ENCODE measurements around the gene ELOB.

ELOB gene

GRCh38 chr16:2822496-2822895 is 45.4 kb upstream of the ELOB start:
- Histone ChIP-seq H3K9ac (ENCODE audit: low read length) (no peak overlapping the region), H2BK120ac (ENCODE audit: low read depth, low read length) (no peak overlapping the region), H2AFZ (ENCODE audit: low read depth, low read length) (no peak overlapping the region), H2BK12ac (ENCODE audit: low read length in 2 of 2) (no peak overlapping the region), H3K23ac (ENCODE audit: low read length in 2 of 2) (no peak overlapping the region), H3K4me1 (ENCODE audit: control insufficient read depth, insufficient read depth, low read depth, low read length) (no peaks in the 10 kb centered on the region), H2BK15ac (ENCODE audit: low read depth, poor library complexity, severe bottlenecking) (no peak overlapping the region), H3K9me3 (ENCODE audit: control insufficient read depth, low read length) (no peaks in the 10 kb centered on the region), H4K8ac (ENCODE audit: low read length) (no peak overlapping the region), H3K4me2 (ENCODE audit: low read length, poor library complexity, severe bottlenecking) (no peak overlapping the region), H3K4ac (ENCODE audit: low read depth in 1 of 2, low read length in 2 of 2) (no peak overlapping the region), H3K18ac (ENCODE audit: low read depth in 1 of 2, low read length in 2 of 2) (no peak overlapping the region), H4K91ac (ENCODE audit: low read length) (no peak overlapping the region), H3K36me3 (ENCODE audit: control insufficient read depth in 1 of 2, insufficient read depth in 2 of 2, low read depth in 1 of 2, low read length in 2 of 2) (peaks cover 0 to 2% of the 10 kb centered on the region in 2 experiments), H3K27me3 (ENCODE audit: control insufficient read depth in 1 of 2, insufficient read depth in 1 of 2, low read length in 2 of 2) (peaks cover 30 to 87% of the 10 kb centered on the region in 2 experiments), H3K4me3 (ENCODE audit: insufficient read depth in 1 of 2, low read depth in 1 of 2, low read length in 2 of 2) (no peak overlapping the region), H3K27ac (ENCODE audit: low read length, poor library complexity, severe bottlenecking) (no peak overlapping the region), H3K14ac (ENCODE audit: low read length in 2 of 2) (no peak overlapping the region), H2AK5ac (ENCODE audit: low read length, severe bottlenecking) (no peak overlapping the region), H2BK5ac (ENCODE audit: low read depth, low read length, poor library complexity, severe bottlenecking) (no peak overlapping the region), H3K79me1 (replicated peaks; ENCODE audit: low read length, poor library complexity, severe bottlenecking) (no peaks in the 10 kb centered on the region)
- no peak for DNase-seq
- WGBS: 91% methylated on average over 4 of the region's 4 CpGs

DNA sequence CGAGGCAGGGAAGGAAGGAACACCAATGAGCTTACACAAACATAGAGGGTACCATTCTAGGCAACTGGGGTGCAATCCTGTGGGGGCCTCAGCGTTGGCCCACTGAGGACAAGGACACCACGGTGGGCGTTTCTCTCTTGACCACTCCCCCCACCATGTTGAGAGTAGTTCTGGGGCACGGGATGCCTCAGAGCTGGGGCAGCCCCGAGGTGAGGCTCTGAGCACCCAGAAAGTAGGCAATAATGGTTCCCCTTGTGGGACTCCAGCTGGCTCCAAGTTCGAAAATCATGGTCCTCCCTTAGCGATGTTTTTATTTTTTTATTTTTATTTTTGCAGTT is 45.0 kb upstream of the ELOB start:
- WGBS: 80% methylated on average over 7 of the region's 8 CpGs
- H2BK12ac ChIP-seq (ENCODE audit: low read length in 2 of 2): no peak overlapping the region
- H3K18ac ChIP-seq (ENCODE audit: low read depth in 1 of 2, low read length in 2 of 2): no peak overlapping the region
- H3K36me3 ChIP-seq (ENCODE audit: control insufficient read depth in 1 of 2, insufficient read depth in 2 of 2, low read depth in 1 of 2, low read length in 2 of 2): peaks cover 0 to 2% of the 10 kb centered on the region in 2 experiments
- H3K4ac ChIP-seq (ENCODE audit: low read depth in 1 of 2, low read length in 2 of 2): no peak overlapping the region
- no peak overlapping the region for H2BK5ac ChIP-seq (ENCODE audit: low read depth, low read length, poor library complexity, severe bottlenecking)
- H3K27ac ChIP-seq (ENCODE audit: low read length, poor library complexity, severe bottlenecking): no peak overlapping the region
- H4K91ac ChIP-seq (ENCODE audit: low read length): no peak overlapping the region
- H3K4me3 ChIP-seq (ENCODE audit: insufficient read depth in 1 of 2, low read depth in 1 of 2, low read length in 2 of 2): no peak overlapping the region
- H3K4me2 ChIP-seq (ENCODE audit: low read length, poor library complexity, severe bottlenecking): no peak overlapping the region
- no peak overlapping the region for H2BK120ac ChIP-seq (ENCODE audit: low read depth, low read length)
- H2AK5ac ChIP-seq (ENCODE audit: low read length, severe bottlenecking): no peak overlapping the region
- H3K79me1 ChIP-seq (replicated peaks; ENCODE audit: low read length, poor library complexity, severe bottlenecking): no peaks in the 10 kb centered on the region
- H4K8ac ChIP-seq (ENCODE audit: low read length): no peak overlapping the region
- no peak overlapping the region for H3K14ac ChIP-seq (ENCODE audit: low read length in 2 of 2)
- peaks cover 27 to 84% of the 10 kb centered on the region in 2 experiments for H3K27me3 ChIP-seq (ENCODE audit: control insufficient read depth in 1 of 2, insufficient read depth in 1 of 2, low read length in 2 of 2)
- H2AFZ ChIP-seq (ENCODE audit: low read depth, low read length): no peak overlapping the region
- no peaks in the 10 kb centered on the region for H3K4me1 ChIP-seq (ENCODE audit: control insufficient read depth, insufficient read depth, low read depth, low read length)
- no peak for DNase-seq
- H2BK15ac ChIP-seq (ENCODE audit: low read depth, poor library complexity, severe bottlenecking): no peak overlapping the region
- no peaks in the 10 kb centered on the region for H3K9me3 ChIP-seq (ENCODE audit: control insufficient read depth, low read length)
- no peak overlapping the region for H3K23ac ChIP-seq (ENCODE audit: low read length in 2 of 2)
- no peak overlapping the region for H3K9ac ChIP-seq (ENCODE audit: low read length)

- Histone ChIP-seq H2BK5ac (ENCODE audit: low read depth, low read length, poor library complexity, severe bottlenecking) (no peak overlapping the region), H2AK5ac (ENCODE audit: low read length, severe bottlenecking) (no peak overlapping the region), H3K4me1 (ENCODE audit: control insufficient read depth, insufficient read depth, low read depth, low read length) (no peaks in the 10 kb centered on the region), H3K27me3 (ENCODE audit: control insufficient read depth in 1 of 2, insufficient read depth in 1 of 2, low read length in 2 of 2) (peaks cover 22 to 83% of the 10 kb centered on the region in 2 experiments), H3K27ac (ENCODE audit: low read length, poor library complexity, severe bottlenecking) (no peak overlapping the region), H2AFZ (ENCODE audit: low read depth, low read length) (no peak overlapping the region), H3K23ac (ENCODE audit: low read length in 2 of 2) (no peak overlapping the region), H3K18ac (ENCODE audit: low read depth in 1 of 2, low read length in 2 of 2) (no peak overlapping the region), H3K79me1 (replicated peaks; ENCODE audit: low read length, poor library complexity, severe bottlenecking) (no peaks in the 10 kb centered on the region), H4K8ac (ENCODE audit: low read length) (no peak overlapping the region), H2BK15ac (ENCODE audit: low read depth, poor library complexity, severe bottlenecking) (no peak overlapping the region), H3K14ac (ENCODE audit: low read length in 2 of 2) (no peak overlapping the region), H4K91ac (ENCODE audit: low read length) (no peak overlapping the region), H3K36me3 (ENCODE audit: control insufficient read depth in 1 of 2, insufficient read depth in 2 of 2, low read depth in 1 of 2, low read length in 2 of 2) (peaks cover 0 to 2% of the 10 kb centered on the region in 2 experiments), H3K4ac (ENCODE audit: low read depth in 1 of 2, low read length in 2 of 2) (no peak overlapping the region), H3K4me2 (ENCODE audit: low read length, poor library complexity, severe bottlenecking) (no peak overlapping the region), H3K9ac (ENCODE audit: low read length) (no peak overlapping the region), H2BK120ac (ENCODE audit: low read depth, low read length) (no peak overlapping the region), H3K9me3 (ENCODE audit: control insufficient read depth, low read length) (no peaks in the 10 kb centered on the region), H3K4me3 (ENCODE audit: insufficient read depth in 1 of 2, low read depth in 1 of 2, low read length in 2 of 2) (no peak overlapping the region), H2BK12ac (ENCODE audit: low read length in 2 of 2) (no peak overlapping the region)
- DNase-seq: no peak
- WGBS: 77% methylated on average over 7 of the region's 9 CpGs
These were observed 44.5 kb upstream of the ELOB start for GRCh38 chr16:2821487-2822157.

- Histone ChIP-seq H3K36me3 (ENCODE audit: control insufficient read depth in 1 of 2, insufficient read depth in 2 of 2, low read depth in 1 of 2, low read length in 2 of 2) (peaks cover 0 to 2% of the 10 kb centered on the region in 2 experiments), H3K4ac (ENCODE audit: low read depth in 1 of 2, low read length in 2 of 2) (no peak overlapping the region), H3K9me3 (ENCODE audit: control insufficient read depth, low read length) (no peaks in the 10 kb centered on the region), H2AK5ac (ENCODE audit: low read length, severe bottlenecking) (no peak overlapping the region), H4K91ac (ENCODE audit: low read length) (no peak overlapping the region), H3K4me2 (ENCODE audit: low read length, poor library complexity, severe bottlenecking) (no peak overlapping the region), H3K27ac (ENCODE audit: low read length, poor library complexity, severe bottlenecking) (no peak overlapping the region), H2BK120ac (ENCODE audit: low read depth, low read length) (no peak overlapping the region), H3K4me1 (ENCODE audit: control insufficient read depth, insufficient read depth, low read depth, low read length) (no peaks in the 10 kb centered on the region), H2BK15ac (ENCODE audit: low read depth, poor library complexity, severe bottlenecking) (no peak overlapping the region), H2BK12ac (ENCODE audit: low read length in 2 of 2) (no peak overlapping the region), H3K27me3 (ENCODE audit: control insufficient read depth in 1 of 2, insufficient read depth in 1 of 2, low read length in 2 of 2) (peaks cover 22 to 84% of the 10 kb centered on the region in 2 experiments), H4K8ac (ENCODE audit: low read length) (no peak overlapping the region), H2BK5ac (ENCODE audit: low read depth, low read length, poor library complexity, severe bottlenecking) (no peak overlapping the region), H3K79me1 (replicated peaks; ENCODE audit: low read length, poor library complexity, severe bottlenecking) (no peaks in the 10 kb centered on the region), H3K14ac (ENCODE audit: low read length in 2 of 2) (no peak overlapping the region), H3K18ac (ENCODE audit: low read depth in 1 of 2, low read length in 2 of 2) (no peak overlapping the region), H3K23ac (ENCODE audit: low read length in 2 of 2) (no peak overlapping the region), H3K4me3 (ENCODE audit: insufficient read depth in 1 of 2, low read depth in 1 of 2, low read length in 2 of 2) (no peak overlapping the region), H3K9ac (ENCODE audit: low read length) (no peak overlapping the region), H2AFZ (ENCODE audit: low read depth, low read length) (no peak overlapping the region)
- DNase-seq: no peak
- 87% methylated on average over 12 of the region's 14 CpGs for WGBS
These were observed 43.9 kb upstream of the ELOB start for GRCh38 chr16:2820836-2821486.
